ENCODE measurements around the gene MAVS. TPM values are rescaled to one million over a fixed set of nuclear protein-coding genes. Genes with fewer than 3 reads are reported as not detected.

The MAVS gene
- total RNA-seq, 1 experiment from 2014 or later: 23.4 TPM

- TF ChIP-seq ZNF317 (CRISPR knock-in tag; IDR thresholded peaks at IDR 0.05; ENCODE audit: borderline replicate concordance, low read depth) (no peak), CREB1 (CRISPR knock-in tag; IDR thresholded peaks at IDR 0.05) (no peak), NR1H2 (CRISPR knock-in tag; IDR thresholded peaks at IDR 0.05) (no peak), GTF2I (CRISPR knock-in tag; conservative IDR thresholded peaks at IDR 0.05) (no peak), AFF4 (CRISPR knock-in tag; IDR thresholded peaks at IDR 0.05; ENCODE audit: borderline replicate concordance) (no peak), GABPB1 (CRISPR knock-in tag; IDR thresholded peaks at IDR 0.05) (no peak), ZNF138 (CRISPR knock-in tag; conservative IDR thresholded peaks at IDR 0.05) (no peak), JAZF1 (CRISPR knock-in tag; IDR thresholded peaks at IDR 0.05) (no peak), AR (CRISPR knock-in tag; IDR thresholded peaks at IDR 0.05) (no peak), PREB (CRISPR knock-in tag; IDR thresholded peaks at IDR 0.05; ENCODE audit: borderline replicate concordance) (no peak)
- H3K9me3 Mint-ChIP-seq: peaks cover 5% of the 10 kb centered on the region
- H3K36me3 Mint-ChIP-seq: peaks cover 39% of the 10 kb centered on the region
- ChIA-PET CTCF (no interaction called here), POLR2A (no interaction called here)
- H3K27ac Mint-ChIP-seq: no peak overlapping the region
- H3K4me1 Mint-ChIP-seq: no peaks in the 10 kb centered on the region
- H3K4me3 Mint-ChIP-seq: no peak overlapping the region
- DNase-seq (ENCODE audit: low spot score): no peak
- ATAC-seq: no peak
- H3K27me3 Mint-ChIP-seq (ENCODE audit: low read depth): no peaks in the 10 kb centered on the region
Measured at GRCh38 chr20:3865152-3865886, 18.7 kb downstream of the MAVS start.

GRCh38 chr20:3865887-3866407 is 19.3 kb downstream of the MAVS start:
- Mint-ChIP-seq H3K36me3 (peaks cover 37% of the 10 kb centered on the region), H3K27me3 (ENCODE audit: low read depth) (no peaks in the 10 kb centered on the region)
- POLR2A ChIA-PET: no interaction called here
- TF ChIP-seq ZNF317 (CRISPR knock-in tag; IDR thresholded peaks at IDR 0.05; ENCODE audit: borderline replicate concordance, low read depth): no peak
- no peak for TF ChIP-seq NFYB (CRISPR knock-in tag; conservative IDR thresholded peaks at IDR 0.05; ENCODE audit: low read depth)
- no peak for TF ChIP-seq E2F4 (CRISPR knock-in tag; IDR thresholded peaks at IDR 0.05; ENCODE audit: borderline replicate concordance, low read depth)
- TF ChIP-seq NR1H2 (CRISPR knock-in tag; IDR thresholded peaks at IDR 0.05): no peak
- TF ChIP-seq ZNF121 (CRISPR knock-in tag; IDR thresholded peaks at IDR 0.05): no peak
- no peak for TF ChIP-seq ZNF532 (CRISPR knock-in tag; IDR thresholded peaks at IDR 0.05; ENCODE audit: borderline replicate concordance)
- no peak for TF ChIP-seq PRRX2 (CRISPR knock-in tag; IDR thresholded peaks at IDR 0.05)
- no peak for TF ChIP-seq CDX4 (CRISPR knock-in tag; IDR thresholded peaks at IDR 0.05; ENCODE audit: borderline replicate concordance)
- no peak for TF ChIP-seq MLX (CRISPR knock-in tag; IDR thresholded peaks at IDR 0.05)
- TF ChIP-seq NR3C1 (CRISPR knock-in tag; conservative IDR thresholded peaks at IDR 0.05; ENCODE audit: low read depth): no peak
- TF ChIP-seq GABPB1 (CRISPR knock-in tag; IDR thresholded peaks at IDR 0.05): no peak

More at GRCh38 chr20:3865887-3866407, 19.3 kb downstream of the MAVS start:
- CTCF ChIA-PET: interaction anchor here (1.0 to 3.8 kb wide), 2 partner anchors 11 to 80 kb away, joined by 3 to 26 read pairs; partner anchors contain the start of gene CENPB
- ATAC-seq (no peak), DNase-seq (ENCODE audit: low spot score) (no peak)
- Mint-ChIP-seq H3K4me3 (no peak overlapping the region), H3K4me1 (no peaks in the 10 kb centered on the region), H3K27ac (no peak overlapping the region), H3K9me3 (peaks cover 5% of the 10 kb centered on the region)
